Measurements from ENCODE around the gene DIAPH2.

Gene DIAPH2

DNA sequence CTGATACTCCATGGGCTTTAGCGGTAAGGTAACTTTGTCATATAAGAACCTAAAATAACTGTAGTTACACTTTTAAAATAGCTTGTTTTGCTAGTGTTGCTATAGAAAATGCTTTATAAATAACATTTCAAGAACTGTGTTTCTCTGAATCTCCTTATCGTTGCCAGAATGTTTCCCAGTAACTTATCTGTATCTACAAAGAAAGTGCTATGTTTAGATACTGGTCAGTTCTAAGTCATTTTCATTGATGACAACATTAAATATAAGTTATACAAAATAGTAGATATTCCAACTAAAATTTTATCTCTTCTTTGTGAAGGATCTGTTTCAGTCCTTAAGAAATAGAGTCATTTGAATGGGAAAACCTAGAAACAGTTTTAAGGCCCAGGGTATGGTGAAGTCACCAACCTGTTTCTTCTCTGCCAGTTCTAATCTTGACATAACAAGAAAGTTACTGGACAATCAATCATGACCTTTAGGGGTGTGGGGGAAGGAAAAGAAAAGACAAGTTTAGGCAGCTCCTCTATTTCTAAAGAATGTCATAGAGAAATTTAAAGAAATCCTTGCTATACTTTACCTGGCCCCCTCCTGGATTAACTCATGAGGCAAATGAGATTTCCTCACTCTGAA is 625.0 kb downstream of the DIAPH2 start:
- no peak for DNase-seq (ENCODE audit: low spot score)

- no peak for DNase-seq (ENCODE audit: low spot score)
Observed at GRCh38 chrX:97310373-97310772, 625.7 kb downstream of the DIAPH2 start.

- no peak for DNase-seq (ENCODE audit: low spot score)
Observed at GRCh38 chrX:97311066-97311778, 626.6 kb downstream of the DIAPH2 start.

DNA sequence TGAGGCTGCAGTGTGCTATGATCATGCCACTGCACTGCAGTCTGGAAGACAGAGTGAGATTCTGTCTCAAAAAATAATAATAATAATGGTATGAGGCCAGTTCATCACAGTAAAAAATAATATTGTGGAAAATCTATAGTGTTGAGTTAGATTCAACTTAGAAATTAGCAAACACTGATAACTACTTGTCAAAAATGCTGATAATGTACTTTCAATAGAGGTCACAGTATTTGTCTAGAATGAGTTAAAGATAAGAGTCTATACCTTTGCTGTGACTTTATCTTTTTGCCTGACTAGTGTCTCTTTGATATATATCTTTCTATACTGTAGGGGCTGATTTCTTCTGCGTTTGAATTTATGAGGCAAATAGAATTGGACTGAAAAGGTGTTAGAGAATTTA is 629.7 kb downstream of the DIAPH2 start:
- DNase-seq (ENCODE audit: low spot score), result no peak

DNA sequence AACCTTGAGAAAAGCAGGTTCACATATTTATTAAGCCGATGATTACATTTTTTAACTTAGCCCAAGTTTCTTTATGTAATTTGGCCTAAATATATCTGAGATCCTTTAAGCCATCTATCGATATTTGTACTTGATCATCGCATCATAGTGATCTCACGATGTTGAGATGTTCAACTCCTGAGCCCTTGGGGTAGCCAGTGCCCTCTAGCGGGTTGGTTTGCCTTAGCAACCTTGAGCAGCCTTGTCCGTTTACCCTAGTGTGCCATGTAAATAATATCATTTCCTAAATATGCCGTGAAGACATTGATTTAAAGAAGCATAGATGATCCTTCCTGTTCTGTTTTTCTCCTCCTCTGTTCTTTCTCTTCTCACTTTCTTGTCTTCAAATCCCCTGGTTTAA is 631.3 kb downstream of the DIAPH2 start:
- DNase-seq (ENCODE audit: low spot score), result peak; percentile 5

DNA sequence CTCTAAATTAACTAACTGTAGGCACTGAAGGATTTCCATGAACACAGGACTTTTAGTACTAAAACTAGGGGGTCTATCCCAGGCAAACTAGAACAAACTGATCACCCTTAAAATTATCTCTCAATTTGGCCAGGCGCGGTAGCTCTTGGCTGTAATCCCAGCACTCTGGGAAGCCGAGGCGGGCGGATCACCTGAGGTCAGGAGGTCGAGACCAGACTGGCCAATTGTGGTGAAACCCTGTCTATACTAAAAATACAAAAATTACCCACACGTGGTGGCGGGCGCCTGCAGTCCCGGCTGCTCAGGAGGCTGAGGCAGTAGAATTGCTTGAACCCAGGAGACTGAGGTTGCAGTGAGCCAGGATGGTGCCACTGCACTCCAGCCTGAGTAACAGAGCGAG is 635.7 kb downstream of the DIAPH2 start:
- no peak for DNase-seq (ENCODE audit: low spot score)

GRCh38 chrX:97322401-97322800 is 637.8 kb downstream of the DIAPH2 start:
- no peak for DNase-seq (ENCODE audit: low spot score)

DNA sequence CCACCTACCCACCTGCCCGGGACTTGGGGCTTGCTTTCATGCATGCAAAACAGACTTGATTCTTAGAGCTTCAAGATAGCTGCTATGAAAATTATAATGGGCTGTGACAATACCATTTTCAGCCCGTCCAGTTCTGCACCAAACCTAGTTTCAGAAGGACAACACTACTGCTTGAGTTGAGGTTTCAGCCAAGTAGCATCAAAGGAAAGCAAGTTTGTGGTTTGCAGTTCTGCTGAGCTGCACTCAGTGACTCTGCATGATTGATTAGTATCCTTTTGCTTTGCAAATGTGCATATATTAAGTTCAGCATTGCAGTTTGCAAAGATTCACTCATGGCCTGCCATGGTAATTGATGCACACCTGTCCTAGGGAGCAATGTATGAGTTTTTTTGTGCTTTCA is 641.8 kb downstream of the DIAPH2 start:
- no peak for DNase-seq (ENCODE audit: low spot score)

GRCh38 chrX:97328853-97329390 is 644.3 kb downstream of the DIAPH2 start:
- no peak for DNase-seq (ENCODE audit: low spot score)

DNA sequence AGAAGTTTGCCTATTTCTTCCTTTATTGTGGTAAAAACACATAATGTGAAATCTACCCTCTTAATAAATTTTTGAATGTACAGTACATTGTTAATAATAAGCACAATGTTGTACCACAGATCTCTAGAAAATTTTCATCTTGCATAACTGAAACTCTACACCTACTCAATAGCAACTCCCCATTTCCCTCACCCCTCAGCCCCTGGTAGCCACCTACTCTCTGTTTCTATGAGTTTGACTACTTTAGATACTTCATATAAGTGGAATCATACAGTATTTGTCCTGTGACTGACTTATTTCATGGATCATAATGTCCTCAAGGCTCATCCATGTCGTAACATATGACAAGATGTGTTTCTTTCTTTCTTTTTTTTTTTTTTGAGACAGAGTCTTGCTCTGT is 645.5 kb downstream of the DIAPH2 start:
- no peak for DNase-seq (ENCODE audit: low spot score)

- DNase-seq (ENCODE audit: low spot score), result no peak
Observed at GRCh38 chrX:97332963-97333362, 648.3 kb downstream of the DIAPH2 start.

- DNase-seq (ENCODE audit: low spot score), result no peak
Observed at GRCh38 chrX:97334850-97335249, 650.2 kb downstream of the DIAPH2 start.

DNA sequence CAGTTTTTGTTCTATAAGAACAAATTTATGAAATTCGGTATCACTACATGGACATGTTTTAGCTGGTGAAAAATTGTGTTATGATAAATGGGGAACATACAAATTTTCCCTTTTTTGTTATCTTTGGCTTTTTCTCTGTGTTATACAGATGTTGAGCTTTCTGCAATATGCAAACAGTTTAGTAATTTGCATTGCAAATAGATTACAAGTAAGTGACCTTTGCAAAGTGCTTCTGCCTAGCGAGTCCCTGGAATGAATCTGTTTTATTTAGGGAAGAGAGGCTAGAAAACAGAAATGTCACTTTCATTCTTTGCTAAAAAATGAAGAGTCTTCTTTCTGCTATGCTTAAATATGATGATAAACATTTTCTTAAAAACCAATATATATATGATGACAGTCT is 660.1 kb downstream of the DIAPH2 start:
- DNase-seq (ENCODE audit: low spot score), result no peak

- no peak for DNase-seq (ENCODE audit: low spot score)
Observed at GRCh38 chrX:97358941-97359340, 674.3 kb downstream of the DIAPH2 start.

DNA sequence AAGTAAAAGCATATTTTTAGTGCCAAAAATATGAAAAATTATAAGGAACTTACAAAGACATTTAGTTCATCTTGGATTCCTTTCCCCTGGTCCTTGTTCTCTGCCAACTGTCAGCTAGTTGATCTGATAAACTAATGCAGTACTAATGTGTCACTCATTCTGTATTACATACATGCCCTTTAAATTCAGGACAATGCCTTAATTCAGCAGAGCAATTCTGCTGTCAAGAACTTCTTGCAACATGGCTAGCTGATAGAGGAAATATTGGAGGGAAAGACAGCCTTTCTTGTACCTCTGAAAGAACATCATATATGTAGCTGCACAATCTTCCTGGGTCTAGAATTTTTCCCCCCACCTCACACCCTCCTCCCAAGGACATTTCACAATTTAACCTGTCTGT is 679.2 kb downstream of the DIAPH2 start:
- no peak for DNase-seq (ENCODE audit: low spot score)

- DNase-seq (ENCODE audit: low spot score), result no peak
Observed at GRCh38 chrX:97366237-97366636, 681.6 kb downstream of the DIAPH2 start.

DNA sequence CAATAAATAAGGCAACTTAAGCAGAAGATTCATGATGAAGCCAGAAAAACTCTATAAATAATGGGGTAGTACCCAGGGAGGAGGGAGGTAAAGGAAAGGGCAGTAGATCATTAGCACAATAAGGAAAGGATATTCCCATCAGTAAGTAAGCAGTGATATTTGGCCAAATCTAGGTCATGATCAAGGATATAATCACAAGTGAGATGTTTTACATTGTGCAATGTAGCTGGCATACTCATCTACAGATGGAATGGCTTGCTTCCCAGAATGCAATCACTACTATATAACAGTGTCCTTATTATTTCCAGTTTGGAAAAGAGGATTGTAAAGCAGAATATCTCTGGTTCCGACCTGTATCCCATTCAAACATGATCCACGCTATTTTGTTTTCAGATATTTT is 682.5 kb downstream of the DIAPH2 start:
- DNase-seq (ENCODE audit: low spot score), result no peak

- no peak for DNase-seq (ENCODE audit: low spot score)
Observed at GRCh38 chrX:97369947-97370346, 685.3 kb downstream of the DIAPH2 start.

GRCh38 chrX:97372001-97372766 is 687.5 kb downstream of the DIAPH2 start:
- DNase-seq (ENCODE audit: low spot score), result no peak

GRCh38 chrX:97374266-97374665 is 689.6 kb downstream of the DIAPH2 start:
- DNase-seq (ENCODE audit: low spot score), result no peak

DNA sequence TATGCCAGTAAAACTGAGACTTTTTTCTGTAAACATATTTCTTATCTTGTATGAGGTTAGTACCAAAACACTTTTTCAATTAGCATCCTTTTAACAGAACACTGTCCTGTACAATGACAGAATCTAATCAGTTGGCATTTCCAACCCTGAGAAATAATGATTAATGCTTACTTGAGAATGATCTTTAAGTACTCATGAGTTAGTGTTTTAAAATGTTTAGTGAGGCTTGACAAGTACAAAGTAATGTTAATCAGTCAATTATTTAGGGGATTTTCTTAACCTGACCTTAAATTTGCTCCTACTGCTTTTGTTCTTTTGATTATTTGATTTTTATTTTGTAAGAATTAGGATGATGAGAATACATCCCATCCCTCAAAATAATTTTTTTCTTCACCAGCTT is 695.6 kb downstream of the DIAPH2 start:
- no peak for DNase-seq (ENCODE audit: low spot score)

- DNase-seq (ENCODE audit: low spot score), result no peak
Observed at GRCh38 chrX:97384685-97385084, 700.0 kb downstream of the DIAPH2 start.

DNA sequence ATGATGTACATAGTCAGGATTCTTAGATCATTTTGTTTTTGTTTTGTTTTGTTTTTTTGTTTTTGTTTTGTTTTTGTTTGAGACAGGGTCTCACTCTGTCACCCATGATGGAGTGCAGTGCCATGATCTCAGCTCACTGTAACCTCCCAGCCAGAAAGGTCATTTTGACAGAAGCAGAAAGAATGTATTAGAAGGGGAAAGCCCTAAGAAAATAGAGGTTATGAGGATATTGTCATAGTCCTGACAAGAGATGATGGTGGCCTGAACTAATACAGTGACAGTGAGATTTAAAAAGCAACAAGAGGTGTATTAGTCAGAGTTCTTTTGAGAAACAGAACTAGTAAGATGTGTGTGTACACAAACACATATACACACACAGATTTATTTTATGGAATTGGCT is 702.4 kb downstream of the DIAPH2 start:
- DNase-seq (ENCODE audit: low spot score), result no peak
